Panc1 (cell line): ENCODE measurements around the gene VOPP1.

ENCODE experiments used
- TF ChIP-seq, protein P1 (sequence below): fragments of 450-650 bp; IDR thresholded peaks from 2 replicates; pipeline ENCODE4 v1.5.1; 2017; ENCODE audit warnings: mild to moderate bottlenecking
- TF ChIP-seq, protein P2 (sequence below), 2 experiments: IDR thresholded peaks; 2 replicates each; pipeline ENCODE4 v1.6.1; 2011 to 2012; ENCODE audit warnings: low read depth in 2 of 2, control low read depth in 1 of 2, low read length in 1 of 2, mild to moderate bottlenecking in 1 of 2, moderate library complexity in 1 of 2; ENCODE audit not compliant: insufficient read depth in 1 of 2

DNA sequence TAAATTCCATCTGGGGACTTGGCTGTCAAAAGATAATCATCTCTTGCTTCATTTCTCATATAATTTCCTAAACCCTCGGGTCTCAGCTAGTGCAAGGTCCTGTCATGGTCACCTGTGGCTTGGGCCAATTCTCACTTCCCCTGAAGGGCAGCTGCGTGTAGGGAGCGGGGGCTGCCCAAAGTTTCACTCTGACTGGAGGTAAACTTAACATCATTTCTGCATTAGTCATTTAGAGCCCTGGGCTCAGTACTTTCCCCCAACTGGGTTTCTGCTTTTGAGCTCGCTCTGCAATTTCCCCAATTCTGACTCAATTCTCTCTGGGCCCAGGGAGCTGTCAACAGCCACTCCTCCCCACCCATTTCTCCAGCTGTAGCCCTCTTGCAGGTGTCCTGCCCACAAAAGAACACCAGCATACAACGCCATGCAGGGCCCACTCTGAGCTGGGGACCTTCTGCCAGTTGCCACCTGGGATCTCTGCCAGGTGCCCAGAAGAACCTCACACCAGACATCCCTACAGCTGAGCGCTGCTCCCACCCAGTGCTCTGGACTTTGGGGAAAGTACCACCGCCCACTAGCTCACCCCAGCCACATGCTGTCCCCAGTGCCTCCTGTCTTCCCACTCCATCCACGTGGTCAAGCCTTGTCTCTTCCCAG, 37.9 kb downstream of the VOPP1 start:
- TF ChIP-seq, protein P1, sequence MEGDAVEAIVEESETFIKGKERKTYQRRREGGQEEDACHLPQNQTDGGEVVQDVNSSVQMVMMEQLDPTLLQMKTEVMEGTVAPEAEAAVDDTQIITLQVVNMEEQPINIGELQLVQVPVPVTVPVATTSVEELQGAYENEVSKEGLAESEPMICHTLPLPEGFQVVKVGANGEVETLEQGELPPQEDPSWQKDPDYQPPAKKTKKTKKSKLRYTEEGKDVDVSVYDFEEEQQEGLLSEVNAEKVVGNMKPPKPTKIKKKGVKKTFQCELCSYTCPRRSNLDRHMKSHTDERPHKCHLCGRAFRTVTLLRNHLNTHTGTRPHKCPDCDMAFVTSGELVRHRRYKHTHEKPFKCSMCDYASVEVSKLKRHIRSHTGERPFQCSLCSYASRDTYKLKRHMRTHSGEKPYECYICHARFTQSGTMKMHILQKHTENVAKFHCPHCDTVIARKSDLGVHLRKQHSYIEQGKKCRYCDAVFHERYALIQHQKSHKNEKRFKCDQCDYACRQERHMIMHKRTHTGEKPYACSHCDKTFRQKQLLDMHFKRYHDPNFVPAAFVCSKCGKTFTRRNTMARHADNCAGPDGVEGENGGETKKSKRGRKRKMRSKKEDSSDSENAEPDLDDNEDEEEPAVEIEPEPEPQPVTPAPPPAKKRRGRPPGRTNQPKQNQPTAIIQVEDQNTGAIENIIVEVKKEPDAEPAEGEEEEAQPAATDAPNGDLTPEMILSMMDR: no peak
- TF ChIP-seq, protein P2, sequence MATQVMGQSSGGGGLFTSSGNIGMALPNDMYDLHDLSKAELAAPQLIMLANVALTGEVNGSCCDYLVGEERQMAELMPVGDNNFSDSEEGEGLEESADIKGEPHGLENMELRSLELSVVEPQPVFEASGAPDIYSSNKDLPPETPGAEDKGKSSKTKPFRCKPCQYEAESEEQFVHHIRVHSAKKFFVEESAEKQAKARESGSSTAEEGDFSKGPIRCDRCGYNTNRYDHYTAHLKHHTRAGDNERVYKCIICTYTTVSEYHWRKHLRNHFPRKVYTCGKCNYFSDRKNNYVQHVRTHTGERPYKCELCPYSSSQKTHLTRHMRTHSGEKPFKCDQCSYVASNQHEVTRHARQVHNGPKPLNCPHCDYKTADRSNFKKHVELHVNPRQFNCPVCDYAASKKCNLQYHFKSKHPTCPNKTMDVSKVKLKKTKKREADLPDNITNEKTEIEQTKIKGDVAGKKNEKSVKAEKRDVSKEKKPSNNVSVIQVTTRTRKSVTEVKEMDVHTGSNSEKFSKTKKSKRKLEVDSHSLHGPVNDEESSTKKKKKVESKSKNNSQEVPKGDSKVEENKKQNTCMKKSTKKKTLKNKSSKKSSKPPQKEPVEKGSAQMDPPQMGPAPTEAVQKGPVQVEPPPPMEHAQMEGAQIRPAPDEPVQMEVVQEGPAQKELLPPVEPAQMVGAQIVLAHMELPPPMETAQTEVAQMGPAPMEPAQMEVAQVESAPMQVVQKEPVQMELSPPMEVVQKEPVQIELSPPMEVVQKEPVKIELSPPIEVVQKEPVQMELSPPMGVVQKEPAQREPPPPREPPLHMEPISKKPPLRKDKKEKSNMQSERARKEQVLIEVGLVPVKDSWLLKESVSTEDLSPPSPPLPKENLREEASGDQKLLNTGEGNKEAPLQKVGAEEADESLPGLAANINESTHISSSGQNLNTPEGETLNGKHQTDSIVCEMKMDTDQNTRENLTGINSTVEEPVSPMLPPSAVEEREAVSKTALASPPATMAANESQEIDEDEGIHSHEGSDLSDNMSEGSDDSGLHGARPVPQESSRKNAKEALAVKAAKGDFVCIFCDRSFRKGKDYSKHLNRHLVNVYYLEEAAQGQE (IDR thresholded peaks at IDR 0.05; ENCODE audit: insufficient read depth in 1 of 2, low read depth in 2 of 2, low read length in 1 of 2): no peak
